Endodermal cell (in vitro differentiated cells): ENCODE results near the gene PLEKHG4. TPM values are rescaled to one million over a fixed set of nuclear protein-coding genes. Genes with fewer than 3 reads are reported as not detected.

Experiments used
- DNase-seq: peaks from one replicate; pipeline ENCODE4 v3.0.0-alpha.2; 2017
- H3K27ac ChIP-seq: 2 replicates; pipeline ENCODE4 v1.5.1; 2013; ENCODE audit warnings: mild to moderate bottlenecking, low read depth, low read length, moderate library complexity
- H3K27me3 ChIP-seq: 2 replicates; pipeline ENCODE4 v1.6.1; 2013; ENCODE audit warnings: mild to moderate bottlenecking, low read length, moderate library complexity; ENCODE audit not compliant: insufficient read depth, control insufficient read depth, poor library complexity, severe bottlenecking
- H3K36me3 ChIP-seq: 2 replicates; pipeline ENCODE4 v1.7.0; 2013; ENCODE audit warnings: mild to moderate bottlenecking, low read length, moderate library complexity; ENCODE audit not compliant: control insufficient read depth, insufficient read depth
- H3K4me1 ChIP-seq: one replicate; pipeline ENCODE4 v1.7.0; 2013; ENCODE audit warnings: low read length; ENCODE audit not compliant: control insufficient read depth, insufficient read depth
- H3K4me3 ChIP-seq: 2 replicates; pipeline ENCODE4 v1.5.1; 2013; ENCODE audit warnings: mild to moderate bottlenecking, low read length, moderate library complexity
- H3K9ac ChIP-seq: 2 replicates; pipeline ENCODE4 v1.6.1; 2013; ENCODE audit warnings: mild to moderate bottlenecking, low read length, moderate library complexity; ENCODE audit not compliant: poor library complexity, severe bottlenecking; ENCODE audit errors: extremely low read depth
- H3K9me3 ChIP-seq: 2 replicates; pipeline ENCODE4 v1.6.1; 2013; ENCODE audit warnings: mild to moderate bottlenecking, low read length, moderate library complexity; ENCODE audit not compliant: control insufficient read depth
- H3K27ac Mint-ChIP-seq: 2 replicates; pipeline ENCODE4 v1.8.0; 2020; ENCODE audit warnings: mixed read lengths
- H3K27me3 Mint-ChIP-seq: 2 replicates; pipeline ENCODE4 v1.8.0; 2021; ENCODE audit warnings: mild to moderate bottlenecking, mixed read lengths; ENCODE audit not compliant: insufficient read depth
- H3K36me3 Mint-ChIP-seq: 2 replicates; pipeline ENCODE4 v1.8.0; 2020; ENCODE audit warnings: low read depth, mixed read lengths
- H3K4me1 Mint-ChIP-seq: 2 replicates; pipeline ENCODE4 v1.8.0; 2020; ENCODE audit warnings: mixed read lengths
- H3K4me3 Mint-ChIP-seq: 2 replicates; pipeline ENCODE4 v1.8.0; 2020; ENCODE audit warnings: mild to moderate bottlenecking, moderate library complexity, mixed read lengths
- H3K9me3 Mint-ChIP-seq: 2 replicates; pipeline ENCODE4 v1.8.0; 2020; ENCODE audit warnings: mild to moderate bottlenecking, mixed read lengths
- CTCF ChIP-seq: fragments of 200-600 bp; sonication (generic); conservative IDR thresholded peaks from 2 replicates; pipeline ENCODE4 v1.5.0; 2021; ENCODE audit warnings: antibody characterized with exemption, mild to moderate bottlenecking
- WGBS, 2 experiments: methylation state at CpG; one replicate each; pipeline versions ENCODE4 v1.1.5 to v1.1.7; 2013; ENCODE audit warnings: missing lambda C conversion rate in 2 of 2, mixed read lengths in 1 of 2; ENCODE audit not compliant: insufficient coverage in 1 of 2, insufficient read length in 1 of 2; 5-methylcytosine and 5-hydroxymethylcytosine counted together
- total RNA-seq, 2 donors: library from RNA; stranded (reverse); fragmentation: NEBNext Ultra II Directional in 1 of 2; extraction: Animal tissue kit (Norgen Biotek cat#: 25700) in 1 of 2; gene quantifications; 2 replicates in 1 of 2; 3 replicates in 1 of 2; pipeline ENCODE4 v1.2.1, GENCODE V29; 2021

PLEKHG4 gene
- total RNA-seq, 2 donors from 2014 or later: 10.5 to 12.4 TPM

GRCh38 chr16:67230809-67231660, 48.3 kb upstream of the PLEKHG4 start:
- Histone ChIP-seq H3K36me3 (peaks cover 75% of the 10 kb centered on the region), H3K27me3 (no peaks in the 10 kb centered on the region), H3K27ac (no peak overlapping the region), H3K9ac (no peak overlapping the region), H3K4me3 (no peak overlapping the region), H3K9me3 (no peaks in the 10 kb centered on the region), H3K4me1 (no peaks in the 10 kb centered on the region)
- no peak overlapping the region for H3K27ac Mint-ChIP-seq
- H3K4me1 Mint-ChIP-seq: peaks cover 12% of the 10 kb centered on the region
- H3K4me3 Mint-ChIP-seq: no peak overlapping the region
- H3K36me3 Mint-ChIP-seq: peaks cover 53% of the 10 kb centered on the region
- DNase-seq: peak; percentile 46
- whole genome bisulfite sequencing, 2 experiments: 93 to 98% methylated on average over 5 to 12 of the region's 12 CpGs
- TF ChIP-seq CTCF: no peak
- no peaks in the 10 kb centered on the region for H3K27me3 Mint-ChIP-seq
- no peaks in the 10 kb centered on the region for H3K9me3 Mint-ChIP-seq

GRCh38 chr16:67233596-67233995, 45.7 kb upstream of the PLEKHG4 start:
- H3K9me3 ChIP-seq: no peaks in the 10 kb centered on the region
- Mint-ChIP-seq H3K27me3 (no peaks in the 10 kb centered on the region), H3K27ac (no peak overlapping the region), H3K36me3 (peaks cover 77% of the 10 kb centered on the region), H3K4me1 (no peaks in the 10 kb centered on the region), H3K4me3 (no peak overlapping the region), H3K9me3 (no peaks in the 10 kb centered on the region)
- H3K4me1 ChIP-seq: no peaks in the 10 kb centered on the region
- WGBS, 2 experiments: 91 to 95% methylated on average over 4 to 6 of the region's 7 CpGs
- TF ChIP-seq CTCF: no peak
- no peaks in the 10 kb centered on the region for H3K27me3 ChIP-seq
- peak; percentile 42 for DNase-seq
- no peak overlapping the region for H3K4me3 ChIP-seq
- no peak overlapping the region for H3K27ac ChIP-seq
- no peak overlapping the region for H3K9ac ChIP-seq
- H3K36me3 ChIP-seq: peaks cover 92% of the 10 kb centered on the region

- no peaks in the 10 kb centered on the region for H3K4me1 ChIP-seq
- H3K9ac ChIP-seq: no peak overlapping the region
- Mint-ChIP-seq H3K4me3 (no peak overlapping the region), H3K4me1 (no peaks in the 10 kb centered on the region), H3K27ac (no peak overlapping the region), H3K36me3 (peaks cover 76% of the 10 kb centered on the region), H3K27me3 (no peaks in the 10 kb centered on the region), H3K9me3 (no peaks in the 10 kb centered on the region)
- peak; percentile 42 for DNase-seq
- no peak overlapping the region for H3K27ac ChIP-seq
- H3K36me3 ChIP-seq: peaks cover 92% of the 10 kb centered on the region
- no peaks in the 10 kb centered on the region for H3K27me3 ChIP-seq
- no peak overlapping the region for H3K4me3 ChIP-seq
- TF ChIP-seq CTCF: no peak
- WGBS, 2 experiments: 91 to 96% methylated on average over 5 to 10 of the region's 10 CpGs
- no peaks in the 10 kb centered on the region for H3K9me3 ChIP-seq
Observed at GRCh38 chr16:67234180-67234597, 45.1 kb upstream of the PLEKHG4 start.
